HG03159 (cell line): ENCODE results near the gene GRAPL.
"Not testable (repeated sequence)": the region's sequence is repeated elsewhere in the genome, so short reads cannot be mapped to it uniquely, and the experiment has no call there.

Source experiments
- ATAC-seq: cut with Tn5 transposase; IDR thresholded peaks from one replicate; pipeline ENCODE4 v1.9.1; 2021; ENCODE audit warnings: mild to moderate bottlenecking, moderate library complexity; ENCODE audit not compliant: unreplicated experiment

GRAPL gene

GRCh38 chr17:19136138-19136537 lies 8.7 kb downstream of the GRAPL start:
- not testable (repeated sequence) for ATAC-seq

- ATAC-seq: not testable (repeated sequence)
Observed at GRCh38 chr17:19136605-19137004, 9.2 kb downstream of the GRAPL start.

GRCh38 chr17:19137959-19138358 lies 10.6 kb downstream of the GRAPL start:
- ATAC-seq: not testable (repeated sequence)

DNA sequence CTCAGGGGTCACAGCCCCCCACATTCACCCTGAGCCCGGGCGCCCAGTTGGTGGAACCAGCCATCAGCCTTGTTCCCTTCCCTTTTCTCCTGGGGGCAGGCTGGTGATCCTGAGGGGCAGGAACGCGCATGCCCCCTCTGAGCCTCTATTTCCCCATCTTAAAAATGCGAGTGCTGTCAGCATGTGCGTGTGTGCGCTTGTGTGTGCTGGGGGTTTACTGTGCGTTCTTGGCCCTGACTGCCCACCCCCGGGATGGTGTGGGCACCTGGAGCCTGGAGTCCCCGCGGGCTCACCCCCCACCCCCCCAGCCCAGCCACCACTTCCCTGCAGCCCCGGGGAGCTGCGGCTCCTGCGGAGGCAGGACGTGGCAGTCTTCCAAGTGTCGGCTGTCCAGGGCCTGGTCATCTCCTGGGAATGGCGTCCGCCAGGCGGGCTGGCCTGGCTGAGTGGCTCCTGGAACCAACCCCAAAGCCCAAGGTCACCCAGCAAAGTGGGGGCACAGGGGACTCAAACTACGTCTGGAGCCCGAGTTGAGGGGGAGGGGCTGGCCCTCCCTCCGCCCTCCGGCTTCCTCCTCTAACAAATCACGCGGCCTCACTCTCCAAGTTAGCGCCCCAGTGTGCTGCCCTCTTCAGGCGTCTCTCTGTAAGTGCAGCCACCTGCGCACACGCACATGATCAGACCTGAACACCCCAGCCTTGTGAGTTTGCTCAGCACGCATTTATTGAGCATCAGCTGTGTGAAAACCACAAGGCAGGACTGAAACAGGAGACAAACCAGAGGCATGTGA lies 14.2 kb downstream of the GRAPL start:
- ATAC-seq: peak; percentile 32

DNA sequence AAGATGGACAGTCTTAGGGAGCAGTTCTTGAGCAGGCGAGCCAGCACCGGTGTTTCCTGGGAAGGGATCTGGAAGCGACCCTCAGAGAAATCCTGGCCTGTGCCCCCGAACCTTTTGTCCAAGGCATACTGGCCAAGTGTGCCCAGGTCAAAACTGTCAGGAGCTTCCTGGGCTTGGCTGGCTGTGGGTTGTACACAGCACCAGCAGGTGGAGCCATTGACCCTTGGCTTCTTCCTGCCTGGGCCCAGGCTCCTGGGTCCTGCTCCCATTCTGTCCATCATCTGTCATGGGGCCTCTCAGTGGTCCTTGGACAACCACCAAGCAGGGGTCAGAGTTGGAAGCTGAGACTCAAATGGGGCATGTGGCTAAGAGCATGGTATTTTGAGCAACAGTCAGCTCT lies 15.0 kb downstream of the GRAPL start:
- not testable (repeated sequence) for ATAC-seq

- not testable (repeated sequence) for ATAC-seq
Observed at GRCh38 chr17:19143097-19143777, 15.8 kb downstream of the GRAPL start.

- ATAC-seq: not testable (repeated sequence)
Observed at GRCh38 chr17:19144373-19144772, 17.0 kb downstream of the GRAPL start.

DNA sequence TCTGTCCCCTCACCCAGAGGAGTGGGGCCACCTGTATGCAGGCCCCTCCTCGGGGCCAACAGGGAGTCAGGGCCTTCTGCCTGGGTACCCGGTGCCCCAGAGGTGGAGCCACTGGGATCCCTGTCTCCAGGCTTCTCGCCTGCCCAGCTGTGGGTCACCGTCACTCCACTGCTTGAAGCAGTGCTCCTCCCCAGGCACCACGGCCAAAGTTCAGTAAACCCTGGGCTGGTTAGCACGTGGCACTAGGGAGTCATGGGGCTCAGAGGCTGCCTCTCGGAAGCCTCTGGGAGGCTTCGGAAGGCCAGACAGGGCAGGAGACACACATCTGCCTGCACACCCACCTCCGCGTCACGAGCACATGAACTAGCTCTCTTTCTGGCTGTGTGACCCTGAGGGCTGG lies 18.1 kb downstream of the GRAPL start:
- ATAC-seq: not testable (repeated sequence)

DNA sequence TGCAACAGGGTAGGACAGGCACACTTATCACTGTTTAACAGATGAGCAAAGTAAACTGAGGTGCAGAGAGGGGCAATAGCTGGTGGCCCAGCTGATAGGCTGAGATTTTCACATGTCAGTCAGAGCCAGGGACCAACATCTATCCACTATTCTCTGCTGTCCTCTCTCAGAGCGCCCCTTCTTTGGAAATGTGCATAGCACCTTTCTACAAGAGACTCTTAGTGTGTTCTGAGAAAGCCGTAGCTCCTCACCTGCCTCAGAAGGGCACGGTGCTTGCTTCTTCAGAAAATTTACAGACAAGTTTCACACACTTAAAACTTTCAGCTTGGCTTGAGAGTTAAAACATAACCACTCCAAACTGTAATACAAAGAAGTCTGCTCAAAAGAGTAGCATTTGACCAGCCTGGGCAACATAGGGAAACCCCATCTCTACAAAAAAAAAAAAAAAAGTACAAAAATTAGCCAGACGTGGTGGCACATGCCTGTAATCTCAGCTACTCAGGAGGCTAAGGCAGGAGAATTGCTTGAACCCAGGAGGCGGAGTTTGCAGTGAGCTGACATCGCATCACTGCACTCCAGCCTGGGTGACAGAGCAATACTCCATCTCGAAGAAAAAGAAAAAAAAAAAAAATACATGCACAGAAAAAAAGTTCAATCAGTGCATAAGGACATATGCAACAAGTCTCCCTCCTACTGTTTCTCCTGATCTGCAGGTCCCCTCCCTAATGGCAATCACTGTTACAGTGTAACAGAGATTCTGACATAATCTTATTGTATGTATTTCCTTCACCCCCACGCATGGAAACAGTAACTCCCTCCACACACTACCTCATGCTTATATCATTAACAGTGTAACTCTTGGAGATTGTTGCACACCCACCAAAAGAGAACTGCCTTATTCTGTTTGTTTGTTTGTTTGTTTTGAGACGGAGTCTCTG lies 23.6 kb downstream of the GRAPL start:
- not testable (repeated sequence) for ATAC-seq

DNA sequence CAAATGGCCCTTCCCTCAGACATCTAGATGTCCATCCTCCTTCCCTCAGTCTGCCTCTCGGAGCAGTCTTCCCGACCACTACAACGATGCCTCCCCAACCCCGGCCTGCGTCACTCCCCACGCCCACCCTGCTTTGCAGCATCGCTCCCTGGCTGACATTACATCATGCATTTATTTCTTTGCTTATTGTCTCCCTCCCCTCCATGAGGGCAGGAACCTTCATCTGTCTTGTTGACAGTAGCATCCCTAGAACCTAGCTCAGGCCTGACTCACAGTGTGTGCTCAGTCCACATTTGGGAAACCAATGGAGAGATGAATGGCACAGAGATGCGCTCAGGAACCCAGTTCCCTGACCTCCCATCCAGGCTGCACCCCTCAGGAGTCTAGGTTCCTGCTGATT lies 30.2 kb downstream of the GRAPL start:
- not testable (repeated sequence) for ATAC-seq

DNA sequence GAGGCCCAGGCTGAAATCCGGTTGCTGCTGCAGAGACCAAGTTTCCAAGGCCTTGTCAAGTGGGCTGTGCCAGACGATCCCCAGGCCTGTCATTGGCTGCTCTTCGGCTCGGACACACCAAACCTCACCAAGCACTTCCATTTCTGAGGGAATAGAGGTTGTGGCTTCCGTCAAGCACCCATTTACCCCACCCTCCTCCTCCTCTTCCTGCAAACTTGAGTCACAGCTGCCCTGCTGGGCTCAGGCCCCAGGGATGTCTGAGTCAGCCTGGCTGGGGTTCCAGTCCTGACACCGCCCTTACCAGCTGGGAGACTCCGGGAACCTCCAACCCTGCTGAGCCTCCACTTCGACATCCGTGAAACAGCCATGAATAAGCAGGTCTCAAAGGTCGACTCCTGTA lies 31.1 kb downstream of the GRAPL start:
- not testable (repeated sequence) for ATAC-seq

DNA sequence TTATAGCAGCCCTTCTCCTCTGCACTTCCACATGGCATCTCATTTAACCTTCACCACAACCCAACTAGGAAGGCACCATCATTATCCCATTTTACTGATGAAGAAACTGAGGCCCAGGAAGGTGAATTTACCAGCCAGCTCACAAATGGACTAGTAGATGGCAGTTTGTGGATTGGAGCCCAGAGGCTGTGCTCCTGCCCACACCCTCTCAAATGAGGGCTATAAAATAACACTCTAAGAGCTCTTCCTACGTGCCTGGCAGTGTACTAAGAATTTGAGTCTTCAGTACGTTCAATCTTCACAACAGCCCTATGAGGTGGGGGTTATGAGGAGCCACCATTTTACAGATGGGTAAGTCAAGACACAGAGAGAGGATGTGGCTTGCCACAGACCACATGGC lies 31.5 kb downstream of the GRAPL start:
- not testable (repeated sequence) for ATAC-seq

- ATAC-seq: not testable (repeated sequence)
Observed at GRCh38 chr17:19161308-19162107, 34.1 kb downstream of the GRAPL start.

GRCh38 chr17:19162384-19163216 lies 35.2 kb downstream of the GRAPL start:
- ATAC-seq: not testable (repeated sequence)

- ATAC-seq: not testable (repeated sequence)
Observed at GRCh38 chr17:19174422-19174821, 47.0 kb downstream of the GRAPL start.

DNA sequence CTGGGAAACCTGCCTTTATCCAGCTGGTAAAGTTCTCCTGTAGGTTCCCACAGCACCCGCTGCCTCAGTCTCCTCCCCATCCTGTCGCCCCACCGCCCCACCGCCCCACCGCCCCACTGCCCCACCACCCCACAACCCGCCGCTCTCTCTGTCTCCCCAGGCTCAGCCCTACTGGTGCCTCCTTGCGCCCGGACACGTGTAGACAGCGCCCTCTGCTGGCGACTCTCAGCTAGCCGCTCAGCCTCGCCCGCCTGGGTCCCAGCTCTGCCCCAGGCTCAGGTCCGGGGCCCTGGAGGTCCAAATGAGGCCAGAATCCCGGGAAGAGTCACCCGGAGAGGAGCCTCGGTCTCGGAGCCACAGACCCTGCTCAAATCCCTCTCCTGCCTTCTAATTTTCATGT lies 48.0 kb downstream of the GRAPL start:
- ATAC-seq: peak; percentile 74

GRCh38 chr17:19181040-19181875 lies 53.9 kb downstream of the GRAPL start:
- peak; percentile 83 for ATAC-seq
